GM12878 (cell line): Measurements from ENCODE around the gene CHCHD2. TPM values are rescaled to one million over a fixed set of nuclear protein-coding genes. Genes with fewer than 3 reads are reported as not detected.

Experiments
- ATAC-seq: fragments of 200-7000 bp; cut with Tn5 transposase; 3 replicates; pipeline ENCODE4 v1.9.1; 2020; ENCODE audit warnings: mild to moderate bottlenecking, moderate library complexity
- BruUV-seq: library from RNA; stranded (reverse); fragments of 400-500 nt; replicated peaks from 2 replicates; lab custom pipeline; 2021; lab: Mats Ljungman, UMichigan
- CTCF ChIA-PET: fragments of 300-600 bp; sonication (Branson Sonifier 250); formaldehyde crosslinking; extraction: SDS; loops from one replicate; lab custom pipeline; 2021; ENCODE audit warnings: inconsistent platforms; lab: Yijun Ruan, JAX
- POLR2A ChIA-PET: fragments of 350-600 bp; formaldehyde crosslinking; extraction: SDS; loops from one replicate; lab custom pipeline; 2021; ENCODE audit warnings: inconsistent platforms; lab: Charles Lee
- RAD21 ChIA-PET: fragments of 300-600 bp; sonication (Branson Sonifier 250); formaldehyde crosslinking; loops from one replicate; lab custom pipeline; 2023; ENCODE audit warnings: antibody characterized with exemption; ENCODE audit not compliant: unreplicated experiment; lab: Charles Lee
- SMC1A ChIA-PET: fragments of 300-600 bp; sonication (Branson Sonifier 250); formaldehyde crosslinking; loops from one replicate; lab custom pipeline; 2023; ENCODE audit not compliant: unreplicated experiment, uncharacterized antibody; lab: Charles Lee
- DNase-seq: peaks from one replicate; pipeline ENCODE4 v3.0.0-alpha.2; 2011; ENCODE audit warnings: low read depth, low spot score
- FAIRE-seq: peaks from 3 replicates; lab custom pipeline; 2011; peaks lifted over from hg19 to GRCh38; lab: Jason Lieb, UNC
- H2AFZ ChIP-seq: 2 replicates; pipeline ENCODE4 v1.6.0; 2011; ENCODE audit warnings: low read depth, low read length, control low read depth; ENCODE audit not compliant: control insufficient read depth
- H3K27ac ChIP-seq: 2 replicates; pipeline ENCODE4 v1.5.1; 2011; ENCODE audit warnings: control low read depth; ENCODE audit not compliant: control insufficient read depth, insufficient read depth
- H3K27me3 ChIP-seq, 2 experiments: replicated peaks in 1 of 2; 2 replicates each; pipeline versions ENCODE4 v1.6.0 to v1.6.1; 2011; ENCODE audit warnings: low read length in 1 of 2; ENCODE audit not compliant: control insufficient read depth in 2 of 2, insufficient read depth in 2 of 2
- H3K36me3 ChIP-seq, 2 experiments: 2 replicates each; pipeline ENCODE4 v1.5.1; 2011; ENCODE audit warnings: low read length in 1 of 2; ENCODE audit not compliant: control insufficient read depth in 2 of 2, insufficient read depth in 2 of 2
- H3K4me1 ChIP-seq: 2 replicates; pipeline ENCODE4 v1.6.1; 2011; ENCODE audit warnings: mild to moderate bottlenecking, low read length, moderate library complexity, mixed read lengths; ENCODE audit not compliant: control insufficient read depth, insufficient read depth
- H3K4me2 ChIP-seq: 2 replicates; pipeline ENCODE4 v1.6.0; 2011; ENCODE audit warnings: control low read depth; ENCODE audit not compliant: control insufficient read depth, insufficient read depth
- H3K4me3 ChIP-seq: fragments of 200-600 bp; sonication (generic); 2 replicates; pipeline ENCODE4 v1.5.1; 2016
- H3K79me2 ChIP-seq: 2 replicates; pipeline ENCODE4 v1.6.0; 2011; ENCODE audit warnings: low read length; ENCODE audit not compliant: control insufficient read depth, insufficient read depth
- H3K9ac ChIP-seq: 2 replicates; pipeline ENCODE4 v1.8.0; 2011; ENCODE audit warnings: low read length, control low read depth, mixed read lengths; ENCODE audit not compliant: control insufficient read depth, insufficient read depth
- H3K9me3 ChIP-seq: replicated peaks from 3 replicates; pipeline ENCODE4 v1.5.1; 2011; ENCODE audit warnings: mild to moderate bottlenecking, low read length; ENCODE audit not compliant: control insufficient read depth, insufficient read depth
- H4K20me1 ChIP-seq: 2 replicates; pipeline ENCODE4 v1.6.0; 2011; ENCODE audit not compliant: control insufficient read depth, insufficient read depth
- BCL11A ChIP-seq: IDR thresholded peaks from 2 replicates; pipeline ENCODE4 v1.6.1; 2011; ENCODE audit warnings: low read depth, low read length
- CTCF ChIP-seq, 3 experiments: IDR thresholded peaks in 2 of 3; conservative IDR thresholded peaks in 1 of 3; 2 replicates each; pipeline ENCODE4 v1.5.1; 2011; ENCODE audit warnings: low read depth in 3 of 3, low read length in 3 of 3, mild to moderate bottlenecking in 3 of 3, control low read depth in 2 of 3, moderate library complexity in 2 of 3, inconsistent platforms in 1 of 3, mixed read lengths in 1 of 3; ENCODE audit not compliant: control insufficient read depth in 2 of 3, insufficient read depth in 1 of 3; ENCODE audit errors: extremely low read depth in 1 of 3
- IRF4 ChIP-seq: IDR thresholded peaks from 2 replicates; pipeline ENCODE4 v1.6.1; 2011; ENCODE audit warnings: low read depth, low read length
- LARP7 ChIP-seq: fragments of 450-650 bp; IDR thresholded peaks from 2 replicates; pipeline ENCODE4 v1.6.1; 2017; ENCODE audit warnings: mild to moderate bottlenecking
- NFIC ChIP-seq: IDR thresholded peaks from 2 replicates; pipeline ENCODE4 v1.6.1; 2012; ENCODE audit warnings: low read depth, mild to moderate bottlenecking, inconsistent platforms, low read length, moderate library complexity
- NR2C1 ChIP-seq: fragments of 450-650 bp; IDR thresholded peaks from 2 replicates; pipeline ENCODE4 v1.6.1; 2017; ENCODE audit warnings: antibody characterized with exemption, mild to moderate bottlenecking, moderate library complexity
- RB1 ChIP-seq: fragments of 450-650 bp; formaldehyde crosslinking; IDR thresholded peaks from 2 replicates; pipeline ENCODE4 v1.6.1; 2017; ENCODE audit warnings: mild to moderate bottlenecking, borderline replicate concordance
- SIN3A ChIP-seq: IDR thresholded peaks from 2 replicates; pipeline ENCODE4 v1.6.1; 2012; ENCODE audit warnings: low read depth, low read length, improper control_type of control experiment
- WRNIP1 ChIP-seq: IDR thresholded peaks from 2 replicates; pipeline ENCODE4 v1.6.1; 2011; ENCODE audit warnings: low read depth, low read length, improper control_type of control experiment, borderline replicate concordance
- WGBS: methylation state at CpG from one replicate; pipeline ENCODE4 v1.1.6; 2016; ENCODE audit warnings: low lambda C conversion rate; ENCODE audit not compliant: insufficient replicate concordance, insufficient coverage; ENCODE audit errors: missing lambda C conversion rate; 5-methylcytosine and 5-hydroxymethylcytosine counted together
- in situ Hi-C: fragments of 300-500 bp; cut with MboI; formaldehyde crosslinking; loops from 9 replicates; pipeline ENCODE4 v1.14.3; 2018; ENCODE audit warnings: mixed read lengths
- intact Hi-C: fragments of 100-400 bp; cut with micrococcal nuclease; formaldehyde crosslinking; loops from one replicate; pipeline ENCODE4 v1.14.2; 2022; ENCODE audit not compliant: unreplicated experiment
- polyA plus RNA-seq, 11 experiments: library from polyadenylated mRNA; depleted of rRNA in 4 of 11; unstranded in 6 of 11; stranded (reverse) in 5 of 11; fragments of >200 nt; fragmentation: Nextera tagmentation in 4 of 11; fragmentation: Illumina TruSeq in 1 of 11; extraction: Ambion mirVana in 4 of 11; extraction: Trizol in 1 of 11; gene quantifications; 1 replicate in 1 of 11; 2 replicates in 10 of 11; pipeline versions ENCODE4 v1.2.1 to v1.2.3, GENCODE V29; 2011 to 2016; ENCODE audit warnings: inconsistent platforms in 2 of 11, missing spikeins in 2 of 11, low read depth in 1 of 11
- total RNA-seq, 4 experiments: library from RNA; depleted of rRNA in 3 of 4; stranded (reverse); fragments of >200 nt in 3 of 4; fragmentation: Illumina TruSeq in 1 of 4; extraction: Trizol in 1 of 4; gene quantifications; 2 replicates each; pipeline versions ENCODE4 v1.2.1 to v1.2.3, GENCODE V29; 2013 to 2021
- TF ChIP-seq, protein P1 (sequence below): fragments of 450-650 bp; IDR thresholded peaks from 2 replicates; pipeline ENCODE4 v1.6.1; 2018; ENCODE audit warnings: mild to moderate bottlenecking, low read depth, moderate library complexity; ENCODE audit not compliant: partially characterized antibody
- TF ChIP-seq, protein P2 (sequence below): IDR thresholded peaks from 2 replicates; pipeline ENCODE4 v1.6.1; 2011; ENCODE audit warnings: low read depth, low read length, improper control_type of control experiment, borderline replicate concordance
- TF ChIP-seq, protein P3 (sequence below): fragments of 450-650 bp; formaldehyde crosslinking; IDR thresholded peaks from 2 replicates; pipeline ENCODE4 v1.4.0; 2022; ENCODE audit warnings: mild to moderate bottlenecking, moderate library complexity

Gene CHCHD2
- total and polyA plus RNA-seq, 10 of the 15 experiments (the other 5 are each of a cell fraction or from before 2014, with no cell fraction given): 97.8 to 1,291 (median 619) TPM

DNA sequence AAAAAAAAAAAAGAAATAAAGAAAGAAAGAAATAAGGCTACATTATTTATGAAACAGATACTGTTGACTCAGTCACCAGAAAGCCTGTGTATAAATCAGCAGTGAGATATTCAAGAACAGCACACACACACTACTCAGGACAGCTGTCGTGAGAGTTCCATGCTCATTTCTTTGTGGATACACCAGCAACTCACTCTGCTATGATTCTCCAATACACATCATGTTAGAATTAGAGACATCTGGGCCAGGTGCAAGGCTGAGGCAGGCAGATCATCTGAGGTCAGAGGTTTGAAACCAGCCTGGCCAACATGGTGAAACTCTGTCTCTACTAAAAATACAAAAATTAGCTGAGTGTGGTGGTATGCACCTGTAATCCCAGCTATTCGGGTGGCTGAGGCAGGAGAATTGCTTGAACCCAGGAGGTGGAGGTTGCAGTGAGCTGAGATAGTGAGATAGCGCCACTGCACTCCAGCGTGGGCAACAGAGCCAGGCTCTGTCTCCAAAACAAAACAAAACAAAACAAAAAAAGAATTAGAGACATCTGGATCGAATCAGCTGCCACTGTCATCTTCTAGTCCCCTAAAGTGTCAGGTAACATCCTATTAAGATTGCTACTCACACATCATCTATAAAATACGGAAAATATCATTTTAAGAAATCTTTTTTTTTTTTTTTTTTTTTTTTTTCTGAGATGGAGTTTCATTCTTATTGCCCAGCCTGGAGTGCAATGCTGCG, 21.1 kb upstream of the CHCHD2 start:
- Histone ChIP-seq H3K27me3 (no peaks in the 10 kb centered on the region), H3K9me3 (no peaks in the 10 kb centered on the region), H4K20me1 (no peaks in the 10 kb centered on the region), H3K4me1 (no peaks in the 10 kb centered on the region), H3K36me3 (no peaks in the 10 kb centered on the region), H3K9ac (no peak overlapping the region), H2AFZ (no peak overlapping the region), H3K4me3 (no peak overlapping the region), H3K79me2 (no peaks in the 10 kb centered on the region), H3K4me2 (no peak overlapping the region), H3K27ac (no peak overlapping the region)
- intact Hi-C loops: loop anchor here (10.0 kb wide), 1 partner anchor 57 kb away; no protein-coding TSS in a partner anchor
- no TSS peak for BruUV-seq
- ChIA-PET RAD21 (no interaction called here), CTCF (interaction anchor here (0.7 kb wide), 1 partner anchor 1244 kb away, joined by 3 read pairs; no protein-coding TSS in a partner anchor), SMC1A (no interaction called here), POLR2A (no interaction called here)
- WGBS: 27% methylated on average over 6 of the region's 7 CpGs
- DNase-seq: no peak
- no peak for FAIRE-seq
- ATAC-seq: no peak
- in situ Hi-C loops: no loop called here
- TF ChIP-seq IRF4 (no peak), NFIC (no peak), WRNIP1 (no peak), LARP7 (no peak), RB1 (no peak), NR2C1 (no peak), BCL11A (no peak), SIN3A (no peak), CTCF (IDR thresholded peaks at IDR 0.05 in 2 of 3, conservative IDR thresholded peaks at IDR 0.05 in 1 of 3; ENCODE audit: control insufficient read depth in 2 of 3, extremely low read depth in 1 of 3, insufficient read depth in 1 of 3, low read depth in 3 of 3, low read length in 3 of 3) (no peak)
- TF ChIP-seq, protein P1, sequence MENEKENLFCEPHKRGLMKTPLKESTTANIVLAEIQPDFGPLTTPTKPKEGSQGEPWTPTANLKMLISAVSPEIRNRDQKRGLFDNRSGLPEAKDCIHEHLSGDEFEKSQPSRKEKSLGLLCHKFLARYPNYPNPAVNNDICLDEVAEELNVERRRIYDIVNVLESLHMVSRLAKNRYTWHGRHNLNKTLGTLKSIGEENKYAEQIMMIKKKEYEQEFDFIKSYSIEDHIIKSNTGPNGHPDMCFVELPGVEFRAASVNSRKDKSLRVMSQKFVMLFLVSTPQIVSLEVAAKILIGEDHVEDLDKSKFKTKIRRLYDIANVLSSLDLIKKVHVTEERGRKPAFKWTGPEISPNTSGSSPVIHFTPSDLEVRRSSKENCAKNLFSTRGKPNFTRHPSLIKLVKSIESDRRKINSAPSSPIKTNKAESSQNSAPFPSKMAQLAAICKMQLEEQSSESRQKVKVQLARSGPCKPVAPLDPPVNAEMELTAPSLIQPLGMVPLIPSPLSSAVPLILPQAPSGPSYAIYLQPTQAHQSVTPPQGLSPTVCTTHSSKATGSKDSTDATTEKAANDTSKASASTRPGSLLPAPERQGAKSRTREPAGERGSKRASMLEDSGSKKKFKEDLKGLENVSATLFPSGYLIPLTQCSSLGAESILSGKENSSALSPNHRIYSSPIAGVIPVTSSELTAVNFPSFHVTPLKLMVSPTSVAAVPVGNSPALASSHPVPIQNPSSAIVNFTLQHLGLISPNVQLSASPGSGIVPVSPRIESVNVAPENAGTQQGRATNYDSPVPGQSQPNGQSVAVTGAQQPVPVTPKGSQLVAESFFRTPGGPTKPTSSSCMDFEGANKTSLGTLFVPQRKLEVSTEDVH: no peak
- TF ChIP-seq, protein P2, sequence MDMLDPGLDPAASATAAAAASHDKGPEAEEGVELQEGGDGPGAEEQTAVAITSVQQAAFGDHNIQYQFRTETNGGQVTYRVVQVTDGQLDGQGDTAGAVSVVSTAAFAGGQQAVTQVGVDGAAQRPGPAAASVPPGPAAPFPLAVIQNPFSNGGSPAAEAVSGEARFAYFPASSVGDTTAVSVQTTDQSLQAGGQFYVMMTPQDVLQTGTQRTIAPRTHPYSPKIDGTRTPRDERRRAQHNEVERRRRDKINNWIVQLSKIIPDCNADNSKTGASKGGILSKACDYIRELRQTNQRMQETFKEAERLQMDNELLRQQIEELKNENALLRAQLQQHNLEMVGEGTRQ: no peak
- TF ChIP-seq, protein P3, sequence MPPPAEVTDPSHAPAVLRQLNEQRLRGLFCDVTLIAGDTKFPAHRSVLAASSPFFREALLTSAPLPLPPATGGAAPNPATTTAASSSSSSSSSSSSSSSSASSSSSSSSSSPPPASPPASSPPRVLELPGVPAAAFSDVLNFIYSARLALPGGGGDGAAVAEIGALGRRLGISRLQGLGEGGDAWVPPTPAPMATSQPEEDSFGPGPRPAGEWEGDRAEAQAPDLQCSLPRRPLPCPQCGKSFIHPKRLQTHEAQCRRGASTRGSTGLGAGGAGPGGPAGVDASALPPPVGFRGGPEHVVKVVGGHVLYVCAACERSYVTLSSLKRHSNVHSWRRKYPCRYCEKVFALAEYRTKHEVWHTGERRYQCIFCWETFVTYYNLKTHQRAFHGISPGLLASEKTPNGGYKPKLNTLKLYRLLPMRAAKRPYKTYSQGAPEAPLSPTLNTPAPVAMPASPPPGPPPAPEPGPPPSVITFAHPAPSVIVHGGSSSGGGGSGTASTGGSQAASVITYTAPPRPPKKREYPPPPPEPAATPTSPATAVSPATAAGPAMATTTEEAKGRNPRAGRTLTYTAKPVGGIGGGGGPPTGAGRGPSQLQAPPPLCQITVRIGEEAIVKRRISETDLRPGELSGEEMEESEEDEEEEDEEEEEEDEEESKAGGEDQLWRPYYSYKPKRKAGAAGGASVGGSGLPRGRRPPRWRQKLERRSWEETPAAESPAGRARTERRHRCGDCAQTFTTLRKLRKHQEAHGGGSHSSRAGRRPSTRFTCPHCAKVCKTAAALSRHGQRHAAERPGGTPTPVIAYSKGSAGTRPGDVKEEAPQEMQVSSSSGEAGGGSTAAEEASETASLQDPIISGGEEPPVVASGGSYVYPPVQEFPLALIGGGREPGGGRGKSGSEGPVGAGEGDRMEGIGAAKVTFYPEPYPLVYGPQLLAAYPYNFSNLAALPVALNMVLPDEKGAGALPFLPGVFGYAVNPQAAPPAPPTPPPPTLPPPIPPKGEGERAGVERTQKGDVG (CRISPR knock-in tag): no peak
